AG04449 (cell line): Measurements from ENCODE around the gene NUP85.
"Not testable (repeated sequence)": the region's sequence is repeated elsewhere in the genome, so short reads cannot be mapped to it uniquely, and the experiment has no call there.

Source experiments
- CTCF ChIA-PET: fragments of 350-600 bp; formaldehyde crosslinking; extraction: SDS; loops from one replicate; lab custom pipeline; 2021; ENCODE audit warnings: antibody characterized with exemption; lab: Yijun Ruan, JAX
- POLR2A ChIA-PET: fragments of 400-600, 350-600 bp; formaldehyde crosslinking; extraction: SDS; loops from one replicate; lab custom pipeline; 2020; ENCODE audit warnings: antibody characterized with exemption, inconsistent platforms; lab: Yijun Ruan, JAX
- DNase-seq: peaks from one replicate; pipeline ENCODE4 v3.0.0-alpha.2; 2010; ENCODE audit warnings: low read depth, low spot score
- H3K4me3 ChIP-seq: 2 replicates; pipeline ENCODE4 v1.5.1; 2011; ENCODE audit warnings: low read depth, mild to moderate bottlenecking, control low read depth, low read length
- CTCF ChIP-seq: IDR thresholded peaks from one replicate; pipeline ENCODE4 v1.5.1; 2011; ENCODE audit warnings: mild to moderate bottlenecking, moderate library complexity, low read length, control low read depth, inconsistent platforms; ENCODE audit not compliant: insufficient read depth; ENCODE audit errors: missing control alignments

Gene NUP85

GRCh38 chr17:75191584-75191983 is 13.9 kb upstream of the NUP85 start:
- no peak for TF ChIP-seq CTCF
- H3K4me3 ChIP-seq = no peak overlapping the region
- no peak for DNase-seq
- ChIA-PET CTCF (interaction anchor here (0.9 to 4.0 kb wide), 5 partner anchors 10 to 228 kb away, joined by 3 to 35 read pairs (median 5); no protein-coding TSS in a partner anchor), POLR2A (interaction anchor here (0.7 kb wide), 1 partner anchor 37 kb away, joined by 3 read pairs; no protein-coding TSS in a partner anchor)

- ChIA-PET CTCF (no interaction called here), POLR2A (no interaction called here)
- TF ChIP-seq CTCF = no peak
- H3K4me3 ChIP-seq = no peak overlapping the region
- peak; percentile 55 for DNase-seq
Observed at GRCh38 chr17:75194879-75195278, 10.6 kb upstream of the NUP85 start.

DNA sequence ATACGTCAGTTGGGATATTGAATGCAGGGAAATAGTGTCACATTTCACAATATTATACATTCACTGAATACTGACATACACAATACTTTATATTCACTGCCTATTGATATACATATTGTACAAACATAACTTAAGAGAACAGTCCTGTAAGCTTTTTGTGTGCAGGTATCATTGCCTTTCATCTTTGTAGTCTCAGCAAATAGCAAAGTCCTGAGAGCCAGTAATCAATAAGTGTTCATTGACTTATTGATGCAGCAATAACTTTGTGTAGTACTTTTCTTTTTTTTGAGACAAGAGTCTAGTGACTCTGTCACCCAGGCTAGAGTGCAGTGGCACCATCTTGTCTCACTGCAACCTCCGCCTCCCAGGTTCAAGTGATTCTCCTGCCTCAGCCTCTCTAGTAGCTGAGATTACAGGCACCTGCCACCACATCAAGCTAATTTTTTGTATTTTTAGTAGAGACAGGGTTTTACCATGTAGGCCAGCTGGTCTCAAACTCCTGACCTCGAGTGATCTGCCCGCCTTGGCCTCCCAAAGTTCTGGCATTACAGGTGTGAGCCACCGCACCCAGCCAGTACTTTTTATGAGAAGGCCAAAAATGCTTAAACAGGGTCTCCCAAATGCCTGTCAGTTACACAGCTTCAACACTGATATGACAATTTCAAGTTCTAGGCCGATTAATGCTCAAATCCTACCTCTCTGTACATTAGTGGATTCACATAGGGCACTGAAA is 5.4 kb upstream of the NUP85 start:
- H3K4me3 ChIP-seq = no peak overlapping the region
- no peak for DNase-seq
- TF ChIP-seq CTCF = no peak
- ChIA-PET POLR2A (no interaction called here), CTCF (interaction anchor here (0.9 to 10.7 kb wide), 20 partner anchors 8 to 245 kb away, joined by 3 to 231 read pairs (median 5); partner anchors contain the start of genes ARMC7 and MIF4GD)

DNA sequence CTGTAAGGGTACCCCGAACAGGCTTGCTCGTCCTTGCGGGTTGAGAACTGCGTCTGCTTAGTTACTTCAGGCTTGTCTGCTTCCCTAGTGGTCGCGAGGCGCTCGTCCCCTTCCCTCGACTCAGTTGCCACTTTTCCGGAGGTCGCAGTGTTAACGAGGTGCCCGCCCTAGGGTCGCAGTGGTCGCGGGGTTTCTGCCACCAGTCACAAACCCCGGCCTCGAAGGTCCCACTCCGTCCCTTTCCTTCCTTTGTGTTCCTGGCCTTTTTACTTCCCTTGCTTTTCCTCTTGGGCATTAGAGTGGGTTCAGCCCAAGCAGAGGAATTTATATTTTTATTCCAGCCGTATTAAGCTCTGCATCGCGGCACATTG is 299 bp downstream of the NUP85 start:
- no peak for TF ChIP-seq CTCF
- no peak for DNase-seq
- POLR2A ChIA-PET = interaction anchor here (0.6 to 0.7 kb wide), 2 partner anchors 14 to 430 kb away, joined by 3 to 4 read pairs; partner anchors contain the start of gene NAT9
- H3K4me3 ChIP-seq = peak overlapping the region; percentile 100
- CTCF ChIA-PET = interaction anchor here (0.9 to 10.7 kb wide), 11 partner anchors 8 to 244 kb away, joined by 3 to 231 read pairs (median 6); partner anchors contain the start of gene ARMC7

- ChIA-PET POLR2A (interaction anchor here (1.1 kb wide), 1 partner anchor 14 kb away, joined by 3 read pairs; no protein-coding TSS in a partner anchor), CTCF (interaction anchor here (0.7 to 10.7 kb wide), 8 partner anchors 10 to 245 kb away, joined by 3 to 231 read pairs (median 10); partner anchors contain the start of gene ARMC7)
- H3K4me3 ChIP-seq, DNase-seq: not testable (repeated sequence)
Observed at GRCh38 chr17:75207050-75207407, 1.6 kb downstream of the NUP85 start.

DNA sequence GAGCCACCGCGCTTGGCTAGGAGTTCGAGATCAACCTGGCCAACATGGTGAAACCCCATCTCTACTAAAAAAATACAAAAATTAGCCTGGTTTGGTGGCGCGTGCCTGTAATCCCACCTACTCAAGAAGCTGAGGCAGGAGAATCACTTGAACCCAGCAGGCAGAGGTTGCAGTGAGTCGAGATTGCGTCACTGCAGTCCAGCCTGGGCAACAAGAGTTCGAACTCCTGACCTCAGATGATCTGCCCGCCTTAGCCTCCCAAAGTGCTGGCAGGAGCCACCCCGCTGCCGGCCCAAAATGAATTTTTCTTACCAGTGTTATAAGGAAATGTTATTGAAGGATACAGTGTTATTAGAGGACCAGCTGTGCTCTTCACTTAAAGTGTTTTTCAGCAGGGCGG is 2.3 kb downstream of the NUP85 start:
- ChIA-PET CTCF (interaction anchor here (2.7 to 10.2 kb wide), 2 partner anchors 9 to 94 kb away, joined by 13 to 231 read pairs; partner anchors contain the start of gene ARMC7), POLR2A (no interaction called here)
- H3K4me3 ChIP-seq = no peak overlapping the region
- no peak for TF ChIP-seq CTCF
- DNase-seq = no peak
